ENCODE results near the gene SETD2. TPM values are rescaled to one million over a fixed set of nuclear protein-coding genes. Genes with fewer than 3 reads are reported as not detected.
"Not testable (repeated sequence)": the region's sequence is repeated elsewhere in the genome, so short reads cannot be mapped to it uniquely, and the experiment has no call there.

The SETD2 gene
- total RNA-seq, 1 donor from 2014 or later = 21.3 TPM

DNA sequence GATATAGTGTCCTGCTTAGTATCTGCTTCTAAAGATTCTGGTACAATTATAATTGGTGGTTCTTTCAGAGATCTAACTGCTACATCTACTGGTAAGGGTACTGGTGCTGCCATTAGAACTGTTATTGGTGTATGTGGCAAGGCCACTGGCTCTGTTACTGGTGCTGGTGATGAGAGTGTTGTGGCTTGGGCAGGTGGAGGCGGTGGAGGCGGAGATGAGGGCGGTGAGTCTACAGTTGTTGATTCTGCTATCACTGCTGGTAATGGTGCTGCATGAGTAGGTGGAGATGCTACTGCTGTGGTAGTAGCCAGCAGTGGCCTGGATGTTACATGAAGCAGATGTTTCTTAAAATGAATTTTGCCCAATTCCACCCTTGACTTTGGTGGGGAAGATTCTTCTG lies 40.1 kb downstream of the SETD2 start:
- no peak overlapping the region for H3K4me3 ChIP-seq (ENCODE audit: low read depth, low read length)
- no peak for DNase-seq (ENCODE audit: low read depth)
- TF ChIP-seq, protein P1, sequence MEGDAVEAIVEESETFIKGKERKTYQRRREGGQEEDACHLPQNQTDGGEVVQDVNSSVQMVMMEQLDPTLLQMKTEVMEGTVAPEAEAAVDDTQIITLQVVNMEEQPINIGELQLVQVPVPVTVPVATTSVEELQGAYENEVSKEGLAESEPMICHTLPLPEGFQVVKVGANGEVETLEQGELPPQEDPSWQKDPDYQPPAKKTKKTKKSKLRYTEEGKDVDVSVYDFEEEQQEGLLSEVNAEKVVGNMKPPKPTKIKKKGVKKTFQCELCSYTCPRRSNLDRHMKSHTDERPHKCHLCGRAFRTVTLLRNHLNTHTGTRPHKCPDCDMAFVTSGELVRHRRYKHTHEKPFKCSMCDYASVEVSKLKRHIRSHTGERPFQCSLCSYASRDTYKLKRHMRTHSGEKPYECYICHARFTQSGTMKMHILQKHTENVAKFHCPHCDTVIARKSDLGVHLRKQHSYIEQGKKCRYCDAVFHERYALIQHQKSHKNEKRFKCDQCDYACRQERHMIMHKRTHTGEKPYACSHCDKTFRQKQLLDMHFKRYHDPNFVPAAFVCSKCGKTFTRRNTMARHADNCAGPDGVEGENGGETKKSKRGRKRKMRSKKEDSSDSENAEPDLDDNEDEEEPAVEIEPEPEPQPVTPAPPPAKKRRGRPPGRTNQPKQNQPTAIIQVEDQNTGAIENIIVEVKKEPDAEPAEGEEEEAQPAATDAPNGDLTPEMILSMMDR (conservative IDR thresholded peaks at IDR 0.05; ENCODE audit: low read depth, low read length) = no peak

DNA sequence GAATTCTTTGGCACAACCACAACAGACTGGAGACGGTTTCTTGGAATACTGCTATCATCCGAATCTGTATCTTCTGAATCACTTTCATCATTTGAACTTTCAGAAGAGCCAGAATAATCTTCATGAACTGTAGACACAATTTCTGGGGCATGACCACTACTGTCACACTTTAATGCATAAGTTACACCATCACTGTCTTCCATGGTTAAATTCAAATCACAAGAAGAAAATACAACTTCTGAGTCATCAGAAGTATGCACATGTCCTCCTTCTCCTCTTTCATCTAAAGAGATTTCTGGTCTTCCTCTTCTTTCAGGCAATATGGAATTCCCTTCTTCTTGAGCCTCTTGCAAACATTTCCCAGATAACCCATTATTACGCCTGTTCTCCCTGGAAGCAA lies 42.5 kb downstream of the SETD2 start:
- TF ChIP-seq, protein P1 (conservative IDR thresholded peaks at IDR 0.05; ENCODE audit: low read depth, low read length) = no peak
- DNase-seq (ENCODE audit: low read depth) = no peak
- no peak overlapping the region for H3K4me3 ChIP-seq (ENCODE audit: low read depth, low read length)

DNA sequence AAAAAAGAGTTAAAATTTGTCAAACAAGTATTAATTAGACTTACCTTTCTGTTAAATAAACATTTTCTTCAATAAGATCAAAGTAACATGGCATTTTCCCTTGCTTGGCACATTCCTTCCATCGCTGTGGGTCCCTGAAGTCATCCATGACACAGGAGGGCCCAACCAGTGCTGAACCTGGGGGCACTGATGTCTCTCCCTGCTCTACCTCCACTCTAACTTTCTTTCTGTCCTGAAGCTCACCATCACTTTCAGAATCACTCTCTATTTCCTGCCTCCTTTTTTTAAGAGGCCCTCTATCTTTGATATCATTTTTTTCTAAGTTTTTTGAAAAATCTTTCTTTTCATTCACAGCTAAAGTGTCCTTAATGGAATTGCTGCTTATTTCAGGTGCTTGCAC lies 43.8 kb downstream of the SETD2 start:
- no peak overlapping the region for H3K4me3 ChIP-seq (ENCODE audit: low read depth, low read length)
- TF ChIP-seq, protein P1 (conservative IDR thresholded peaks at IDR 0.05; ENCODE audit: low read depth, low read length) = no peak
- no peak for DNase-seq (ENCODE audit: low read depth)

DNA sequence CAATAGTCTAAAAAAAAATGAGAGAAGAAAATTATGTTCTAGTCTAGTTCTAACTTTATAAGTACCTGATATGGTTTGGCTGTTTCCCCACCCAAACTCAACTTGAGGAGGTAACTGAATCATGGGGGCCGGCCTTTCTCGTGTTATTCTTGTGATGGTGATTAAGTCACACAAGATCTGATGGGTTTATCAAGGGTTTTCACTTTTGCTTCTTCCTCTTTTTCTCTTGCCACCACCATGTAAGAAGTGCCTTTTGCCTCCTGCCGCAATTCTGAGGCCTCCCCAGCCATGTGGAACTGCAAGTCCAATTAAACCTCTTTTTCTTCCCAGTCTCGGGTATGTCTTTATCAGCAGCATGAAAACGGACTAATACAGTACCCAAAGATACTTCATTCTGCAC lies 44.5 kb downstream of the SETD2 start:
- H3K4me3 ChIP-seq (ENCODE audit: low read depth, low read length); DNase-seq (ENCODE audit: low read depth): not testable (repeated sequence)

DNA sequence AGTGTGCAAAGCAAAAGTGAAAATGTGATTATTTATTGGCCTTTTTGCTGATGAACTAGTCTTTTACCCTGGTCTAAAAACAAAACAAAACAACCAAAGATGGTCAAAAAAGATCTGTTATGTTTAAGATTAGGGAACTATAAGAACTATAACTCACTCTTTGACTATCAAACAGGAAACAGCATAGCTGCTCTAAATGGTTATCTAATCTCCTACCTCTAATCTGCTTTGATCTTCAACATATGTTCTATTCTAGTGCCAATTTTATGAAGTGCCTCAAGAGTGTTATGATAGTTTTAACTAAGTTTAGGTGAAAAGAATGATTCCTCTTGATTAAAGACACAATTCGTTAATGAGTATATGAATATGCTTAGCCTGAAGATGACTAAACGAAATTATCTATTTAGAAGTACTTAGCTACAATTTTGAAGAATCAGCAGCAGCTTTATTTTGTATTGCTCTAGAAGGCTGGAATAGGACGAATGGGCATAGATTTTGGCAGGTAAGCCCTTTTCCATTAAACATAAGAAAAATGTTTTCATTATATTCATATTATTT lies 46.0 kb downstream of the SETD2 start:
- TF ChIP-seq, protein P1 (conservative IDR thresholded peaks at IDR 0.05; ENCODE audit: low read depth, low read length) = no peak
- no peak for DNase-seq (ENCODE audit: low read depth)
- no peak overlapping the region for H3K4me3 ChIP-seq (ENCODE audit: low read depth, low read length)

DNA sequence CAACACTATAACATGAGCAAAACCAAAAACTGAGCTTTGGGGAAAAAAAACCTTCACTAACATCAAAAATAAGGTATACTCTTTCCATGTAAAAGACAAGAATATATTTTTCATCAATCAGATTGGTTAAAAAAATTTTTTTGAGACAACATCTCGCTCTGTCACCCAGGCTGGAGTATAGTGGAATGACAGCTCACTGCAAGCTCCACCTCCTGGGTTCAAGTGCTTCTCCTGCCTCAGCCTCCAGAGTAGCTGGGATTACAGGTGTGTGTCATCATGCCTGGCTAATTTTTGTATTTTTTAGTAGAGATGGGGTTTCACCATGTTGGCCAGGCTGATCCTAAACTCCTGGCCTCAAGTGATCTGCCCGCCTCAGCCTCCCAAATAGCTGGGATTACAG lies 48.4 kb downstream of the SETD2 start:
- H3K4me3 ChIP-seq (ENCODE audit: low read depth, low read length); DNase-seq (ENCODE audit: low read depth): not testable (repeated sequence)

DNA sequence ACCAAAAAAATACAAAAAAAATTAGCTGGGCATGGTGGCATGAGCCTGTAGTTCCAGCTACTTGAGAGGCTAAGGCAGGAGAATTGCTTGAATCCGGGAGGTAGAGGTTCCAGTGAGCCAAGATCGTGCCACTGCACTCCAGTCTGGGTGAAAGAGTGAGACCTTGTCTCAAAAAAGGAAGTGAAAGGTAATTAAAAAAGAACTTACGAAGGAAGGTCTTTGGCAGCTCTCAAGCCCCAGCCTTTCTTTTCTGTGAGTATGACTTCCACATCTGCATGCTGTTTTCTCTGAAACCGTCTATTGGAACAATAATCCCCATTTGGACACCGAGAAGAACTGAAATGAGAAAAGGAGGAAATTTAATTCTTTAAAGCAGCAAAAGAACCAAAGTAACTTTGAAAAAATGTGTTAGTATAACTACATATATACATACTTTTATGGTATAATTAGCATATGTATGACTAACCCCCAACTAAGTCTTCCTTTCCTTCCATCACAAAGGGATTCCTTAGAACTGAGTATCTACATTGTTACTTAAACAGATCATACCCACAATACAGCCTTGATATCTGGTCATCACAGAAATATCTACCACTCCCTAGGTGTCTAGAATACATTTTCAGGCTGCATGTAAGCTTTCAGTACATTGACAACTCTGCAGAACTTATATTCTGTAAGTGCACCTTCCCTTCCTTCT lies 50.1 kb downstream of the SETD2 start:
- no peak overlapping the region for H3K4me3 ChIP-seq (ENCODE audit: low read depth, low read length)
- no peak for DNase-seq (ENCODE audit: low read depth)
- TF ChIP-seq, protein P1 (conservative IDR thresholded peaks at IDR 0.05; ENCODE audit: low read depth, low read length) = no peak

DNA sequence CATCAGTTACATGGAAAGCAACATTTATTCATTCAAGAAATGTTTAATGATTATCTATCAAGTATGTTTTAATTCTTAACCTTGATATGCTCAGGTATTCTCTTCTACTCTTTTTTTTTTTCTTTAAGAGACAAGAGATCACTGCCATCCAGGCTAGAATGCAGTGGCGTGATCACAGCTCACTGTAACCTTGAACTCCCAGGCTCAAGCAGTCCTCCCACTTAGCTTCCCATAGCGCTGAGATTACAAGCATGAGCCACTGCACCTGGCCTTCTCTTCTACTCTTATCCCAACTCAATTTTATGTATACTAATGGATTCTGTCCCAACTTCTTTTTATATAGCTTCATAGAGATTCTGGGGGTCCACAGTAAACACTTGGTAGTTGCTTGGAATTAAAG lies 50.9 kb downstream of the SETD2 start:
- DNase-seq (ENCODE audit: low read depth) = no peak
- TF ChIP-seq, protein P1 (conservative IDR thresholded peaks at IDR 0.05; ENCODE audit: low read depth, low read length) = no peak
- H3K4me3 ChIP-seq (ENCODE audit: low read depth, low read length) = no peak overlapping the region
